ENCODE measurements around the gene POLR3K. TPM values are rescaled to one million over a fixed set of nuclear protein-coding genes. Genes with fewer than 3 reads are reported as not detected.

POLR3K gene
- total RNA-seq, 2 experiments from 2014 or later: 26.2 to 74.1 TPM

GRCh38 chr16:66309-67182 lies 13.1 kb upstream of the POLR3K start:
- intact Hi-C loops (cut with micrococcal nuclease; ENCODE audit: unreplicated experiment): no loop called here

GRCh38 chr16:65745-66144 lies 12.3 kb upstream of the POLR3K start:
- Histone ChIP-seq H3K4me1 (ENCODE audit: insufficient read depth, low read length, poor library complexity, severe bottlenecking) (no peaks in the 10 kb centered on the region), H3K9me3 (ENCODE audit: low read length) (no peaks in the 10 kb centered on the region), H3K36me3 (ENCODE audit: insufficient read depth, low read length) (no peaks in the 10 kb centered on the region), H3K9me2 (ENCODE audit: insufficient read depth, low read length) (no peaks in the 10 kb centered on the region), H3K27ac (ENCODE audit: low read depth, low read length, poor library complexity, severe bottlenecking) (no peak overlapping the region), H2AFZ (ENCODE audit: low read length) (no peak overlapping the region), H3K4me2 (ENCODE audit: low read length) (no peak overlapping the region), H3K4me3 (ENCODE audit: low read depth, low read length, poor library complexity, severe bottlenecking) (no peak overlapping the region), H3K79me2 (ENCODE audit: insufficient read depth, low read depth, low read length) (no peaks in the 10 kb centered on the region), H4K20me1 (ENCODE audit: insufficient read depth, low read length) (no peaks in the 10 kb centered on the region)
- BruUV-seq (replicated peaks): no TSS peak
- POLR2A ChIA-PET: no interaction called here
- peak; percentile 80 for DNase-seq (ENCODE audit: low spot score)
- CTCF ChIA-PET (ENCODE audit: unreplicated experiment): interaction anchor here (0.8 to 1.9 kb wide), 5 partner anchors 13 to 41 kb away, joined by 3 to 9 read pairs (median 3); partner anchors contain the start of gene POLR3K
- intact Hi-C loops (cut with micrococcal nuclease; ENCODE audit: unreplicated experiment): loop anchor here (1.0 kb wide), 1 partner anchor 32 kb away; no protein-coding TSS in a partner anchor
- TF ChIP-seq CTCF (conservative IDR thresholded peaks at IDR 0.05; ENCODE audit: low read length): peak; percentile 95
- no peak for TF ChIP-seq EZH2phosphoT487 (IDR thresholded peaks at IDR 0.05; ENCODE audit: borderline replicate concordance, low read depth, low read length)

More at GRCh38 chr16:66309-67182, 13.1 kb upstream of the POLR3K start:
- BruUV-seq (replicated peaks): no TSS peak
- H3K4me1 ChIP-seq (ENCODE audit: insufficient read depth, low read length, poor library complexity, severe bottlenecking): no peaks in the 10 kb centered on the region
- H3K36me3 ChIP-seq (ENCODE audit: insufficient read depth, low read length): no peaks in the 10 kb centered on the region
- H3K79me2 ChIP-seq (ENCODE audit: insufficient read depth, low read depth, low read length): no peaks in the 10 kb centered on the region
- no peak for DNase-seq (ENCODE audit: low spot score)
- H3K4me3 ChIP-seq (ENCODE audit: low read depth, low read length, poor library complexity, severe bottlenecking): no peak overlapping the region
- H3K9me3 ChIP-seq (ENCODE audit: low read length): no peaks in the 10 kb centered on the region
- POLR2A ChIA-PET: no interaction called here
- H2AFZ ChIP-seq (ENCODE audit: low read length): no peak overlapping the region
- H3K9me2 ChIP-seq (ENCODE audit: insufficient read depth, low read length): no peaks in the 10 kb centered on the region
- CTCF ChIA-PET (ENCODE audit: unreplicated experiment): interaction anchor here (0.8 to 1.9 kb wide), 5 partner anchors 12 to 41 kb away, joined by 3 to 9 read pairs (median 3); partner anchors contain the start of gene POLR3K
- H3K4me2 ChIP-seq (ENCODE audit: low read length): no peak overlapping the region
- TF ChIP-seq EZH2phosphoT487 (IDR thresholded peaks at IDR 0.05; ENCODE audit: borderline replicate concordance, low read depth, low read length) (no peak), CTCF (conservative IDR thresholded peaks at IDR 0.05; ENCODE audit: low read length) (no peak)
- no peaks in the 10 kb centered on the region for H4K20me1 ChIP-seq (ENCODE audit: insufficient read depth, low read length)
- no peak overlapping the region for H3K27ac ChIP-seq (ENCODE audit: low read depth, low read length, poor library complexity, severe bottlenecking)

GRCh38 chr16:64914-65255 lies 11.5 kb upstream of the POLR3K start:
- no peaks in the 10 kb centered on the region for H3K79me2 ChIP-seq (ENCODE audit: insufficient read depth, low read depth, low read length)
- no peak for DNase-seq (ENCODE audit: low spot score)
- no peaks in the 10 kb centered on the region for H3K36me3 ChIP-seq (ENCODE audit: insufficient read depth, low read length)
- TF ChIP-seq EZH2phosphoT487 (IDR thresholded peaks at IDR 0.05; ENCODE audit: borderline replicate concordance, low read depth, low read length): no peak
- TF ChIP-seq CTCF (conservative IDR thresholded peaks at IDR 0.05; ENCODE audit: low read length): no peak
- no peak overlapping the region for H3K4me3 ChIP-seq (ENCODE audit: low read depth, low read length, poor library complexity, severe bottlenecking)
- no peak overlapping the region for H3K27ac ChIP-seq (ENCODE audit: low read depth, low read length, poor library complexity, severe bottlenecking)
- no peaks in the 10 kb centered on the region for H3K4me1 ChIP-seq (ENCODE audit: insufficient read depth, low read length, poor library complexity, severe bottlenecking)
- ChIA-PET CTCF (ENCODE audit: unreplicated experiment) (interaction anchor here (1.3 to 1.9 kb wide), 2 partner anchors 29 to 32 kb away, joined by 4 to 9 read pairs; no protein-coding TSS in a partner anchor), POLR2A (no interaction called here)
- no peaks in the 10 kb centered on the region for H4K20me1 ChIP-seq (ENCODE audit: insufficient read depth, low read length)
- BruUV-seq (replicated peaks): no TSS peak
- H3K9me3 ChIP-seq (ENCODE audit: low read length): no peaks in the 10 kb centered on the region
- no peak overlapping the region for H3K4me2 ChIP-seq (ENCODE audit: low read length)
- no peaks in the 10 kb centered on the region for H3K9me2 ChIP-seq (ENCODE audit: insufficient read depth, low read length)
- no peak overlapping the region for H2AFZ ChIP-seq (ENCODE audit: low read length)
- intact Hi-C loops (cut with micrococcal nuclease; ENCODE audit: unreplicated experiment): loop anchor here (1.0 kb wide), 1 partner anchor 32 kb away; no protein-coding TSS in a partner anchor
